Fibroblast of lung (primary cell): Measurements from ENCODE around the gene NLGN1. TPM values are rescaled to one million over a fixed set of nuclear protein-coding genes. Genes with fewer than 3 reads are reported as not detected.

Source experiments
- DNase-seq, 2 donors: peaks; one replicate each; pipeline versions ENCODE4 v3.0.0 to v3.0.0-alpha.2; 2010; ENCODE audit warnings: low read depth in 2 of 2
- H2AFZ ChIP-seq: 2 replicates; pipeline ENCODE4 v1.5.1; 2012; ENCODE audit warnings: low read length, control low read depth, inconsistent platforms
- H3K27ac ChIP-seq: 2 replicates; pipeline ENCODE4 v1.5.1; 2011; ENCODE audit warnings: low read length, control low read depth; ENCODE audit not compliant: insufficient read depth
- H3K27me3 ChIP-seq: 2 replicates; pipeline ENCODE4 v1.5.1; 2011; ENCODE audit warnings: mild to moderate bottlenecking, low read length; ENCODE audit not compliant: control insufficient read depth, insufficient read depth
- H3K36me3 ChIP-seq: 2 replicates; pipeline ENCODE4 v1.5.1; 2011; ENCODE audit warnings: low read length; ENCODE audit not compliant: control insufficient read depth, insufficient read depth
- H3K4me1 ChIP-seq: 2 replicates; pipeline ENCODE4 v1.5.1; 2011; ENCODE audit warnings: low read length; ENCODE audit not compliant: control insufficient read depth, insufficient read depth; ENCODE audit errors: extremely low read depth
- H3K4me2 ChIP-seq: 2 replicates; pipeline ENCODE4 v1.5.1; 2011; ENCODE audit warnings: low read length, control low read depth; ENCODE audit not compliant: insufficient read depth; ENCODE audit errors: extremely low read depth
- H3K4me3 ChIP-seq, 4 experiments: fragments of 200-600 bp in 1 of 4; sonication (generic) in 1 of 4; replicated peaks in 1 of 4; 2 replicates each; pipeline ENCODE4 v1.5.1; 2011 to 2016; ENCODE audit warnings: low read length in 4 of 4, low read depth in 3 of 4, mild to moderate bottlenecking in 3 of 4, control low read depth in 2 of 4, inconsistent platforms in 1 of 4, mixed read lengths in 1 of 4; ENCODE audit not compliant: insufficient read depth in 1 of 4; ENCODE audit errors: control extremely low read depth in 1 of 4
- H3K79me2 ChIP-seq: 2 replicates; pipeline ENCODE4 v1.5.1; 2012; ENCODE audit warnings: mild to moderate bottlenecking, low read length, inconsistent platforms; ENCODE audit not compliant: control insufficient read depth, insufficient read depth
- H3K9ac ChIP-seq: 2 replicates; pipeline ENCODE4 v1.5.1; 2011; ENCODE audit warnings: mild to moderate bottlenecking, low read length, control low read depth; ENCODE audit not compliant: insufficient read depth
- H3K9me3 ChIP-seq: 2 replicates; pipeline ENCODE4 v1.5.1; 2012; ENCODE audit warnings: low read depth, low read length; ENCODE audit not compliant: control insufficient read depth, insufficient read depth
- H4K20me1 ChIP-seq: 2 replicates; pipeline ENCODE4 v1.5.1; 2011; ENCODE audit warnings: low read length; ENCODE audit not compliant: control insufficient read depth, insufficient read depth; ENCODE audit errors: extremely low read depth
- CTCF ChIP-seq, 2 donors: IDR thresholded peaks in 1 of 2; conservative IDR thresholded peaks in 1 of 2; 1 replicate in 1 of 2; 2 replicates in 1 of 2; pipeline ENCODE4 v1.5.1; 2011 to 2012; ENCODE audit warnings: low read length in 2 of 2, control low read depth in 1 of 2, inconsistent platforms in 1 of 2, low read depth in 1 of 2, mild to moderate bottlenecking in 1 of 2
- EZH2 ChIP-seq: IDR thresholded peaks from 2 replicates; pipeline ENCODE4 v1.5.1; 2012; ENCODE audit warnings: low read length, control low read depth, mild to moderate bottlenecking; ENCODE audit errors: missing control alignments
- polyA plus RNA-seq, 2 donors: library from polyadenylated mRNA; depleted of rRNA in 1 of 2; stranded (reverse) in 1 of 2; unstranded in 1 of 2; fragments of >200 nt; gene quantifications; 2 replicates each; pipeline ENCODE4 v1.2.1, GENCODE V29; 2011 to 2012; ENCODE audit warnings: missing spikeins in 1 of 2
- total RNA-seq: library from RNA; depleted of rRNA; stranded (reverse); fragments of >200 nt; gene quantifications from 2 replicates; pipeline ENCODE4 v1.2.1, GENCODE V29; 2014

NLGN1 gene
- total and polyA plus RNA-seq, 2 donors (not counting 1 experiment from before 2014, with no cell fraction given), result 0.61 to 2.1 TPM

- Histone ChIP-seq H3K9me3 (no peaks in the 10 kb centered on the region), H2AFZ (no peak overlapping the region), H3K4me3 (no peak overlapping the region), H3K36me3 (no peaks in the 10 kb centered on the region), H3K4me1 (no peaks in the 10 kb centered on the region), H3K9ac (no peak overlapping the region), H3K27ac (no peak overlapping the region), H3K79me2 (no peaks in the 10 kb centered on the region), H3K4me2 (no peak overlapping the region), H4K20me1 (no peaks in the 10 kb centered on the region), H3K27me3 (no peaks in the 10 kb centered on the region)
- TF ChIP-seq CTCF (conservative IDR thresholded peaks at IDR 0.05 in 1 of 2, IDR thresholded peaks at IDR 0.05 in 1 of 2; ENCODE audit: low read depth in 1 of 2, low read length in 2 of 2) (no peak), EZH2 (no peak)
- DNase-seq, result no peak
Observed at GRCh38 chr3:173774294-173774693, 376.8 kb downstream of the NLGN1 start.

GRCh38 chr3:173778251-173778650 is 380.7 kb downstream of the NLGN1 start:
- Histone ChIP-seq H3K27ac (no peak overlapping the region), H3K36me3 (no peaks in the 10 kb centered on the region), H3K9ac (no peak overlapping the region), H4K20me1 (no peaks in the 10 kb centered on the region), H3K79me2 (no peaks in the 10 kb centered on the region), H2AFZ (no peak overlapping the region), H3K27me3 (no peaks in the 10 kb centered on the region), H3K4me2 (no peak overlapping the region), H3K4me3 (no peak overlapping the region), H3K9me3 (no peaks in the 10 kb centered on the region), H3K4me1 (no peaks in the 10 kb centered on the region)
- DNase-seq, result no peak
- TF ChIP-seq EZH2, result no peak
- no peak for TF ChIP-seq CTCF (conservative IDR thresholded peaks at IDR 0.05 in 1 of 2, IDR thresholded peaks at IDR 0.05 in 1 of 2; ENCODE audit: low read depth in 1 of 2, low read length in 2 of 2)

- DNase-seq, result no peak
- Histone ChIP-seq H3K27me3 (no peaks in the 10 kb centered on the region), H3K36me3 (no peaks in the 10 kb centered on the region), H3K9ac (no peak overlapping the region), H3K27ac (no peak overlapping the region), H3K9me3 (no peaks in the 10 kb centered on the region), H3K4me2 (no peak overlapping the region), H3K4me1 (no peaks in the 10 kb centered on the region), H4K20me1 (no peaks in the 10 kb centered on the region), H2AFZ (no peak overlapping the region), H3K79me2 (no peaks in the 10 kb centered on the region), H3K4me3 (no peak overlapping the region)
- TF ChIP-seq CTCF (conservative IDR thresholded peaks at IDR 0.05 in 1 of 2, IDR thresholded peaks at IDR 0.05 in 1 of 2; ENCODE audit: low read depth in 1 of 2, low read length in 2 of 2), result no peak
- no peak for TF ChIP-seq EZH2
Observed at GRCh38 chr3:173780067-173780466, 382.5 kb downstream of the NLGN1 start.
